ENCODE results near the gene ERMAP. TPM values are rescaled to one million over a fixed set of nuclear protein-coding genes. Genes with fewer than 3 reads are reported as not detected.

The ERMAP gene
- total RNA-seq, 4 donors from 2014 or later, result 4.1 to 14.2 (median 8.3) TPM

- WGBS, 2 donors, result 80 to 81% methylated on average over 10 of the region's 10 CpGs
- Histone ChIP-seq H3K4me1 (peaks cover 0 to 16% (median 0%) of the 10 kb centered on the region in 4 donors), H3K36me3 (peaks cover 0 to 17% (median 0%) of the 10 kb centered on the region in 3 donors), H3K27me3 (no peaks in the 10 kb centered on the region), H3K9me3 (no peaks in the 10 kb centered on the region), H3K4me3 (no peak overlapping the region), H3K27ac (no peak overlapping the region)
- TF ChIP-seq CTCF (IDR thresholded peaks at IDR 0.05) (no peak), POLR2A (IDR thresholded peaks at IDR 0.05) (no peak), EP300 (IDR thresholded peaks at IDR 0.05) (no peak)
- DNase-seq (ENCODE audit: low spot score in 2 of 2), result no peak
These were observed 8.3 kb downstream of the ERMAP start for GRCh38 chr1:42825036-42825851.

- H3K36me3 ChIP-seq, result peaks cover 0 to 36% (median 0%) of the 10 kb centered on the region in 3 donors
These were observed 13.7 kb downstream of the ERMAP start for GRCh38 chr1:42830631-42831030.

GRCh38 chr1:42831273-42831672, 14.4 kb downstream of the ERMAP start:
- no peaks in the 10 kb centered on the region for H3K27me3 ChIP-seq
- no peaks in the 10 kb centered on the region for H3K4me1 ChIP-seq
- DNase-seq (ENCODE audit: low spot score in 2 of 2), result no peak
- peaks cover 0 to 37% (median 0%) of the 10 kb centered on the region in 3 donors for H3K36me3 ChIP-seq
- TF ChIP-seq EP300 (IDR thresholded peaks at IDR 0.05) (no peak), POLR2A (IDR thresholded peaks at IDR 0.05) (no peak), CTCF (IDR thresholded peaks at IDR 0.05) (no peak)
- no peak overlapping the region for H3K4me3 ChIP-seq
- H3K27ac ChIP-seq, result no peak overlapping the region
- H3K9me3 ChIP-seq, result no peaks in the 10 kb centered on the region

More at GRCh38 chr1:42830631-42831030, 13.7 kb downstream of the ERMAP start:
- no peak for DNase-seq (ENCODE audit: low spot score in 2 of 2)
- Histone ChIP-seq H3K4me3 (no peak overlapping the region), H3K4me1 (no peaks in the 10 kb centered on the region), H3K9me3 (no peaks in the 10 kb centered on the region), H3K27ac (no peak overlapping the region), H3K27me3 (no peaks in the 10 kb centered on the region)
- 84 to 85% methylated on average over 17 of the region's 17 CpGs for WGBS, 2 donors
- TF ChIP-seq CTCF (IDR thresholded peaks at IDR 0.05) (no peak), EP300 (IDR thresholded peaks at IDR 0.05) (no peak), POLR2A (IDR thresholded peaks at IDR 0.05) (no peak)

- Histone ChIP-seq H3K4me1 (no peaks in the 10 kb centered on the region), H3K27ac (no peak overlapping the region), H3K9me3 (no peaks in the 10 kb centered on the region), H3K4me3 (no peak overlapping the region), H3K36me3 (peaks cover 0 to 38% (median 0%) of the 10 kb centered on the region in 3 donors), H3K27me3 (no peaks in the 10 kb centered on the region)
- TF ChIP-seq POLR2A (IDR thresholded peaks at IDR 0.05), result no peak
- TF ChIP-seq EP300 (IDR thresholded peaks at IDR 0.05), result no peak
- TF ChIP-seq CTCF (IDR thresholded peaks at IDR 0.05), result no peak
- no peak for DNase-seq (ENCODE audit: low spot score in 2 of 2)
- WGBS, 2 donors, result 93% methylated on average over 3 of the region's 3 CpGs
These were observed 15.8 kb downstream of the ERMAP start for GRCh38 chr1:42832641-42833240.

GRCh38 chr1:42833981-42834380, 17.1 kb downstream of the ERMAP start:
- Histone ChIP-seq H3K4me3 (no peak overlapping the region), H3K36me3 (peaks cover 0 to 43% (median 0%) of the 10 kb centered on the region in 3 donors), H3K27me3 (no peaks in the 10 kb centered on the region), H3K27ac (no peak overlapping the region), H3K4me1 (no peaks in the 10 kb centered on the region), H3K9me3 (no peaks in the 10 kb centered on the region)
- no peak for TF ChIP-seq CTCF (IDR thresholded peaks at IDR 0.05)
- TF ChIP-seq EP300 (IDR thresholded peaks at IDR 0.05), result no peak
- TF ChIP-seq POLR2A (IDR thresholded peaks at IDR 0.05), result no peak
- no peak for DNase-seq (ENCODE audit: low spot score in 2 of 2)
- WGBS, 2 donors, result 83 to 94% methylated on average over 4 of the region's 4 CpGs

All from tibial nerve (tissue), 4 donors.